Fibroblast of skin of right biceps (primary cell): ENCODE data around the gene CAPN5.

Experiments used
- DNase-seq: peaks from one replicate; pipeline ENCODE4 v3.0.0-alpha.2; 2013

Gene CAPN5

DNA sequence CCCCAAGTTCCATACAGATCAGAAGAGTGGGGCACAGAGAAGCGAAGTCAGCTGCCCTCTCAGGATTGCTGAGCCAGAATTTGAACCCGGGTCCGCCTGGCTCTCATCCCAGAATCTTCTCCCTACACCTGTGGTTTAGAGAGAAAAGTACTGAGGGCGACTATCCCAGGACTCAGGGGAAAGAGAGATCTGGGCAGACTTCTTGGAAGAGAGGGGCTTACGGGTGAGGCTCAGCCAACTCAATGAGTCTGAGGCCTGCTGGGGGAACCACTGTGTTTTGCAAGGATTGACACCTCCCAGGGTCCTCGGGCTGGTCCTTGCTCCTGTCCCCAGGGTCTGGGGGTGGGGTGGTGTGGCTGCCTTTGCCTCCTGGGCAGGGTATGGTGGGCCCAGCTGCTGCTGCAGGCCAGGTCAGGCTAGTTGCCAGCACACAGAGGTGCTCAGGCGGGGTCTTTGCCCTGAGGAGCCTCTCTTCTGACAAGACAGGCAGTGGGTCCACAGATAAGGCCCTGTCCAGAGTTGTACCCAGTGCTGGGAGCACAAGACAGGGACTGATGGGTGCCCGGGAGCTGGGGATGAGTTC, 1.2 kb downstream of the CAPN5 start:
- no peak for DNase-seq

DNA sequence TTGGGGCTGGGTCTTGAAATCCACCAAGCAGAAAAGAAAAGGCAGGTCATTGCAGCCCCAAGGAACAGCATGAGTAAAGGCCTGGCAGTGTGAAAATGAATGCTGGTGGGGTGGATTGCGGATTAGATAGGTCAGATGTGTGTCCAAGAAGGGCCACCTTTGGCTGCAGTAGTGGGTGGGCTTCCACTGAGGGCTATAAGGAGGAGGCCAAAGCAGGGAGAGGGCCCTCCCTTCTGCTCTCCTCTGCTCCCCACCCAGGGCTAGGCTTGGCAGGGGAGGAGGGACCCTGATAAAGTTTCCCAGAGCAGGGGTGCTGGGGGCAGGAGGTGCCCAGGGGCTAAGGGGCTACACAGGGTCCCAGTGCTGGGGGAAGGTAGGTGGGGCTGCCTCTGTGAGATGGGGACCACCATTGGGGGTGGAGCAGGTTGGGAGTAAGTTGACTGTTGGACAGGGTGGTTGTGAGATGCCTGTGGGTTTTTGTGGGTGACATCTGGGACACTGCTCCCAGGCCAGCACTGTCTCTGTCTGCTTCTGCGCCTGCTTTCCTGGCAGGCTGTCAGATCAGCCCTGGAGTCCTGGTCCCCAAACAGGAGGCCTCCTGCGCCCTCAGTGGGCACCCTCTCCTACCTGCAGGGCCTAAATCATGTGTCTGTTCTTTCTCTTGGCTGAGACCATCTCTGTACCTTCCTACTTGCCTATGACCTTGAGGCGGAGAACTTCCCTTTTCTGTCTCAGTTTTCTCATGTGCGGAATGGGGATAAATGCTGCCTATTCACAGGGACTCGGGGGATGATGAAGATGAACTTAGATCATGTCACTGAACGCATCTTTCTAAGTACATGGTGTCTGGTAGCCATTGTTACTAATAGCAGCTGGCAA, 1.9 kb downstream of the CAPN5 start:
- no peak for DNase-seq

GRCh38 chr11:77069336-77069968, 2.7 kb downstream of the CAPN5 start:
- DNase-seq: no peak

DNA sequence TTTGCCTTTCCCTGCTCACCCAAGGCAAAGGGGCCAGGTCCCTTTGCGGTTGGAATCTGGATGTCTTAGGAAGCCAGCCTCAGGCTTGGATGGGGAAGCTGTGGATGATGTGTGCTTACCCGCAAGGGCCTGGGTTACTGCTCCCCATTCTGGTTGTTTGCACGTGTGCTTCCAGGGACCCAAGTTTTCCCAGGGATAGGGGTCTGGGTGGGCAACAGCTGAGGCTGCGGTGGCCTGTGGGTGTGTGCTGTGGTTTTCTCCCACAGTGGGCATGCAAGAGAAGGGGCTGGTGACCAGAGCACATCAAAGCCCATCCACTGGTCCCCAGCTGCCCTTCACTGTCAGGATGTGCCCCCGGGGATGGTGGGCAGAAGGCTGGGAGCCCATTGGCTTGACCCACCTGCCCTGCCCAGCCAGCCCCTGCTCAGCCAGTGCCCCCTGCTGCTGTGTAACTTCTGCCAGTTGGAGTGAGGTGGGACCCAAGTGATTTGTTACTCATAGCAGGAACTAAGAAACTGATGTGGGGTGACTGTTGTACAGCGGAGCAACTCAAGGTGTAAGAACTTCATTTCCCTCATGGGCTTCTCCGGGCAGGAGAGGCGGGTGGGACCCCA, 3.3 kb downstream of the CAPN5 start:
- DNase-seq: no peak

GRCh38 chr11:77071077-77071476, 4.3 kb downstream of the CAPN5 start:
- DNase-seq: no peak

GRCh38 chr11:77071671-77072605, 5.2 kb downstream of the CAPN5 start:
- DNase-seq: peak; percentile 28

- no peak for DNase-seq
These were observed 6.1 kb downstream of the CAPN5 start for GRCh38 chr11:77072851-77073327.

DNA sequence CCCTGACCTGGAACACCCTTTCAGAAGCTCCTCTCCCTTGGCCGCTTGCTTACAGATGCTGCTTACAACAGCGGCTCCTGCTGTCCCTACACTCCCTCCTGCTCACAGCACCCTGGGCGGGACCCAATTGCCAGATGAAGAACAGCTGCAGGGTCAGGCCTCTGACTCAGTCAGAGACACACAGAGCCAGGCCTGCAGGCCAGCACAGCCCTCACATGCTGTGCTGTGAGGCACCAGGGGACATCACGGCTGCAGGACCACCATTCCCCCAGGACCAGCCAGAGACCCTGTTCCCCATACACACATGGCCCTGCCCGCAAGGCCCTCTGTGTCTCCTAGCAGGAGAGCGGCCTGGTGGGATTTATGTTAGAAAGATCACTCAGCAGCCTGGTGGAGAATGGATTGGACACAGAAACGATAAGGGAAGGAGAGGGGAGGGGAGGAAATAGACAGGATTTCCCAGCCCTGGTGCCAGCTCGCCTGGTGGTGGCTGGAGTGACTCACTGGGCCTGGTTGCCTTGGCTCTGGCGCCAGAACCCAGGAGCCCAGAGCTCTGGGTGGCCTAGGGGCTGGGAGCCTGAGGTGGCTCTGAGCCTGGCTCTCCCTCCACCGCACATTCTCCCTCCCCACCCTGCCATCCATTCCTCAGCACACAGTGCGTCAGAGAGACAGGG, 6.7 kb downstream of the CAPN5 start:
- DNase-seq: peak; percentile 91

DNA sequence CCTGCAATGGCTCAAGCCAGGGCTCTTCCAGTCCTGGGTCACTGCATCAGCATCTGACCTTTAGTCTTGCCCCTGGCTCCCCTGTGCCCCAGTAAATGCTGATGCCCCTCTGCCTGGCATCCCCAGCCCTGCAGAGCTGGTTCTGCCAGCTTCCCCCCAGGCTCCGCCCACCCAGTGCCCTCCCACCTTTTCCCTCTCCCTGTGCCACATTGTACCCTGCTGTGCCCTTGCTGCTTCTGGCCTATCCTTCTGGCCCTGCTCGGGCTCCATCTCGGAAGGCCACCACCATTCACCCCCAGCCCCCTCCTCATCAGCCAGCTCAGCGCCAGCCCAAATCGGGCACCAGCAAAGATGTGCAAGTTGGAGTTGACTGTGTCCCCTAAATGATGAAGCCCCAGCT, 7.4 kb downstream of the CAPN5 start:
- DNase-seq: no peak

- DNase-seq: no peak
These were observed 8.0 kb downstream of the CAPN5 start for GRCh38 chr11:77074626-77075221.

DNA sequence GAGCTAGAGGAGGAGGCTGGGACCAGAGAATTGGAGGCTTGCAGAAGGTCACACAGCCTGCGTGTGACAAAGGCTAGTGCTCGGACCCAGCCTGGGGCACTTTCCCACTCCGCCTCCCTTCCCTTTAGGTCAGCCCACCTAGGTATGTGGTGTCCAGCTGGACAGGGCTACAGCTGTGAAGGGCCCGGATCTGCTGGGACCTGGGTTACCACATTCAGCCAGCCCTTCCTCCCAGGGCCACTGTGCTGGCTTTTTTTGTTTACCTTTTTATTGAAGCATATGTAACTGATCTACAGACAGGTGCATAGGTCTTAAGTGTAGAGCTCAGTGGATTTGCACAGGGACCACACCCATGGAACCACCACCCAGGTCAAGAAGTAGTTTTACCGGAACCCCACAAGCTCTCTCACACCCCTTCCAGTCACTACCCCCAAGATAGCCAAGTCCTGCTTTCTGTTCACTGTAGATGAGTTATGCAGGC, 8.7 kb downstream of the CAPN5 start:
- no peak for DNase-seq

DNA sequence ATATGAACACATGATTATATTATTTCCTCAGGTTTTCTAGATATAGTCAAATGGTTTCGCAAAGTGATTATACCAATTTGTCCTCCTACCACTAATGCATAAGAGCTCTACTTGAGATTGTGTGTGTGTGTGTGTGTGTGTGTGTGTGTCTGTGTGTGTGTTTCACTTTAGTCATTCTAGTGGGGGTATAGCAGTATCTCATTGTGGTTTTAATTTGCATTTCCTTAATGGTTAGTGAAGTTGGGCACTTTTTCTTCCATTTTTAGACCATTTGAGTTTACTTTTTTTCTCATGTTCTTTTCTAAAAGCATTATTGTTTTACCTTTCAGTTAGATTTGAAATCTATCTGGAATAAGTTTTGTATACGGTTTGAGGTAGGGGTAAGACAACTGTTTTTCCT, 12.9 kb downstream of the CAPN5 start:
- no peak for DNase-seq

- DNase-seq: no peak
These were observed 14.0 kb downstream of the CAPN5 start for GRCh38 chr11:77080643-77081210.

GRCh38 chr11:77081381-77081851, 14.6 kb downstream of the CAPN5 start:
- DNase-seq: no peak

- no peak for DNase-seq
These were observed 15.4 kb downstream of the CAPN5 start for GRCh38 chr11:77081976-77082836.

- DNase-seq: peak; percentile 43
These were observed 16.2 kb downstream of the CAPN5 start for GRCh38 chr11:77082838-77083565.

DNA sequence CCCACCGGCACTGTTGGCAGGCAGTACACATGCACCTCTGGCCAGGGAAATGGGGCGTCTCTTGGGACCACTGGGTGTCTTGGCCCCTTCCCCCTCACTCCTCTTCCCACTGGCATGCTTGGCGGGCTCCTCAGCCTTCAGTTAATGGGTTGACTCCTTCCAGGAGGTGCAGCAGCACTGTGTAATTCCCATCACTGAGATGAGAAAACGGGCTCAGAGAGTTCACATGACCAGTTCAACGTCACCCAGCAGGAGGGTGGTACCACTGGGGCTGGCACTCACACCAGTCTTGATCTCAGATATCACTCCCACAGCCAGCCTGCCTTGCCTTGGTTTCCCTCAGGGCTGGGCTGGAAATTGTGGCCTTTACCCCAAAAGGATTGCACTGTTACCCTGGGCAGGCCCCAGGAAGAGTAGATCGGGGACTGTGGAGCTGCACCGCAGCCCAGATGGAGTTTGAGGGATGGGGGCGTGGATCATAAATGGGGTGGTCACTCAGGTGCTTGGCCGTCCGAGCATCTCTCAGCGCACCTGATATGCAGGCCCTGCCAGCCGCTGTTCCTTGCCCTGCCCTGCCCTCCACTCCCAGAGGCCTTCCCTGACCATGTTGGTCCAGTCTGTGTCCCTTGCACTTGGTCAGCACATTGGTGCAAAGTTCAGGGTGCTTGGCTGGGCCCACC, 16.9 kb downstream of the CAPN5 start:
- DNase-seq: no peak

- no peak for DNase-seq
These were observed 17.9 kb downstream of the CAPN5 start for GRCh38 chr11:77084581-77085191.
